Stimulated activated CD8-positive, alpha-beta memory T cell treated with anti-CD3 and anti-CD28 coated beads, Interleukin-2, amount 100 ng/mL, for 1 hour (primary cell): ENCODE results near the gene TACR1.
"Not testable (repeated sequence)": the region's sequence is repeated elsewhere in the genome, so short reads cannot be mapped to it uniquely, and the experiment has no call there.

Experiments
- DNase-seq, 2 donors: peaks; one replicate each; pipeline ENCODE4 v3.0.0-alpha.2; 2020; ENCODE audit warnings: low read depth in 2 of 2

Gene TACR1

GRCh38 chr2:75199428-75200011 lies at the start of gene TACR1:
Gene TACR1, minus strand, starts transcription at chr2:75199520. Its CDS starts 586 bp downstream, at chr2:75198934.
- DNase-seq, result peak in 1 of 2 donors; percentile 11

- DNase-seq, result not testable (repeated sequence)
Observed at GRCh38 chr2:75248581-75248980, 49.3 kb upstream of the TACR1 start.

- no peak for DNase-seq
Observed at GRCh38 chr2:75246441-75247167, 47.3 kb upstream of the TACR1 start.

- no peak for DNase-seq
Observed at GRCh38 chr2:75243219-75243618, 43.9 kb upstream of the TACR1 start.

- DNase-seq, result no peak
Observed at GRCh38 chr2:75241696-75242095, 42.4 kb upstream of the TACR1 start.

GRCh38 chr2:75238670-75239330 lies 39.5 kb upstream of the TACR1 start:
- no peak for DNase-seq

GRCh38 chr2:75237296-75237695 lies 38.0 kb upstream of the TACR1 start:
- no peak for DNase-seq

- DNase-seq, result no peak
Observed at GRCh38 chr2:75233965-75234364, 34.6 kb upstream of the TACR1 start.

GRCh38 chr2:75226617-75227016 lies 27.3 kb upstream of the TACR1 start:
- no peak for DNase-seq

GRCh38 chr2:75226099-75226498 lies 26.8 kb upstream of the TACR1 start:
- DNase-seq, result no peak

GRCh38 chr2:75224636-75225094 lies 25.3 kb upstream of the TACR1 start:
- no peak for DNase-seq

- DNase-seq, result no peak
Observed at GRCh38 chr2:75222527-75222926, 23.2 kb upstream of the TACR1 start.

GRCh38 chr2:75221862-75222261 lies 22.5 kb upstream of the TACR1 start:
- DNase-seq, result no peak

GRCh38 chr2:75219213-75219612 lies 19.9 kb upstream of the TACR1 start:
- not testable (repeated sequence) for DNase-seq

- no peak for DNase-seq
Observed at GRCh38 chr2:75211266-75211770, 12.0 kb upstream of the TACR1 start.

- no peak for DNase-seq
Observed at GRCh38 chr2:75210409-75210808, 11.1 kb upstream of the TACR1 start.

- DNase-seq, result no peak
Observed at GRCh38 chr2:75208738-75209137, 9.4 kb upstream of the TACR1 start.

- DNase-seq, result no peak
Observed at GRCh38 chr2:75204833-75205232, 5.5 kb upstream of the TACR1 start.

GRCh38 chr2:75202359-75202758 lies 3.0 kb upstream of the TACR1 start:
- no peak for DNase-seq

- DNase-seq, result no peak
Observed at GRCh38 chr2:75200140-75201096, 1.1 kb upstream of the TACR1 start.

GRCh38 chr2:75195076-75195691 lies 4.1 kb downstream of the TACR1 start:
- DNase-seq, result no peak
